H1 (cell line): ENCODE results near the gene GDF9. TPM values are rescaled to one million over a fixed set of nuclear protein-coding genes. Genes with fewer than 3 reads are reported as not detected.

ENCODE experiments used
- polyA plus RNA-seq, 7 experiments: library from polyadenylated mRNA; depleted of rRNA in 3 of 7; stranded (reverse) in 5 of 7; unstranded in 2 of 7; fragments of >200 nt in 5 of 7; fragments of 200-250 nt in 2 of 7; gene quantifications; 1 replicate in 5 of 7; 2 replicates in 1 of 7; 4 replicates in 1 of 7; pipeline versions ENCODE4 v1.2.1 to v1.2.3, GENCODE V29; 2011 to 2013; ENCODE audit warnings: missing spikeins in 2 of 7, mixed read lengths in 2 of 7
- small RNA-seq: library from polyadenylated mRNA; stranded (forward); fragments of <200 nt; extraction: miRNeasy Mini kit (QIAGEN cat#:217004); gene quantifications from one replicate; pipeline ENCODE3, GENCODE V24; 2013; ENCODE audit not compliant: insufficient read depth
- total RNA-seq: library from RNA; stranded (reverse); fragmentation: NEBNext Ultra II Directional; extraction: Animal tissue kit (Norgen Biotek cat#: 25700); gene quantifications from 2 replicates; pipeline ENCODE4 v1.2.1, GENCODE V29; 2021

Gene GDF9
- total and polyA plus RNA-seq, 2 of the 8 experiments (the other 6 are each of a cell fraction or from before 2014, with no cell fraction given) = 0.14 TPM; not detected in 1

Small RNAs within 50 kb of the gene (small RNA-seq; reads per million reads assigned to genes)
- gene RNA5SP192 = not detected

Other genes starting within 250 kb of the GDF9 start
- gene IL13, start 208.3 kb downstream of the GDF9 start, total RNA-seq = not detected in 2 replicates
- not detected in 2 replicates for gene IL13, start 208.3 kb downstream of the GDF9 start, polyA plus RNA-seq (2011; rRNA removed)
- not detected in 2 replicates for gene IL4, start 192.5 kb downstream of the GDF9 start, total RNA-seq
- gene IL4, start 192.5 kb downstream of the GDF9 start, polyA plus RNA-seq (2011; rRNA removed) = not detected in 2 replicates
- 11.5 and 13.1 TPM in 2 replicates for gene KIF3A, start 128.9 kb downstream of the GDF9 start, total RNA-seq
- gene KIF3A, start 128.9 kb downstream of the GDF9 start, polyA plus RNA-seq (2011; rRNA removed) = 2.2 and 3.1 TPM in 2 replicates
- 1.4 TPM in 2 replicates for gene CCNI2, start 119.0 kb downstream of the GDF9 start, total RNA-seq
- 1.3 and 2.3 TPM in 2 replicates for gene CCNI2, start 119.0 kb downstream of the GDF9 start, polyA plus RNA-seq (2011; rRNA removed)
- 33.0 and 33.8 TPM in 2 replicates for gene SEPTIN8, start 89.2 kb downstream of the GDF9 start, total RNA-seq
- 21.2 and 25.8 TPM in 2 replicates for gene SEPTIN8, start 89.2 kb downstream of the GDF9 start, polyA plus RNA-seq (2011; rRNA removed)
- gene SOWAHA, start 53.2 kb downstream of the GDF9 start, total RNA-seq = 0.09 and 0.10 TPM in 2 replicates
- 0.11 and 0.17 TPM in 2 replicates for gene SOWAHA, start 53.2 kb downstream of the GDF9 start, polyA plus RNA-seq (2011; rRNA removed)
- gene SHROOM1, start 35.8 kb downstream of the GDF9 start, total RNA-seq = 5.2 and 5.7 TPM in 2 replicates
- 3.9 and 11.8 TPM in 2 replicates for gene SHROOM1, start 35.8 kb downstream of the GDF9 start, polyA plus RNA-seq (2011; rRNA removed)
- 282 and 293 TPM in 2 replicates for gene UQCRQ, start 173 bp upstream of the GDF9 start, total RNA-seq
- gene UQCRQ, start 173 bp upstream of the GDF9 start, polyA plus RNA-seq (2011; rRNA removed) = 177 and 195 TPM in 2 replicates
- gene LEAP2, start 7.2 kb upstream of the GDF9 start, total RNA-seq = 1.1 and 2.9 TPM in 2 replicates
- 1.4 and 1.8 TPM in 2 replicates for gene LEAP2, start 7.2 kb upstream of the GDF9 start, polyA plus RNA-seq (2011; rRNA removed)
- 61.4 and 63.7 TPM in 2 replicates for gene AFF4, start 97.2 kb upstream of the GDF9 start, total RNA-seq
- 12.0 and 12.7 TPM in 2 replicates for gene AFF4, start 97.2 kb upstream of the GDF9 start, polyA plus RNA-seq (2011; rRNA removed)
- gene ZCCHC10, start 160.1 kb upstream of the GDF9 start, total RNA-seq = 32.9 and 36.6 TPM in 2 replicates
- gene ZCCHC10, start 160.1 kb upstream of the GDF9 start, polyA plus RNA-seq (2011; rRNA removed) = 17.9 and 22.4 TPM in 2 replicates
- 411 and 445 TPM in 2 replicates for gene HSPA4, start 185.5 kb upstream of the GDF9 start, total RNA-seq
- gene HSPA4, start 185.5 kb upstream of the GDF9 start, polyA plus RNA-seq (2011; rRNA removed) = 24.6 and 28.9 TPM in 2 replicates